ENCODE results near the gene ZC3H11A.

ZC3H11A gene

DNA sequence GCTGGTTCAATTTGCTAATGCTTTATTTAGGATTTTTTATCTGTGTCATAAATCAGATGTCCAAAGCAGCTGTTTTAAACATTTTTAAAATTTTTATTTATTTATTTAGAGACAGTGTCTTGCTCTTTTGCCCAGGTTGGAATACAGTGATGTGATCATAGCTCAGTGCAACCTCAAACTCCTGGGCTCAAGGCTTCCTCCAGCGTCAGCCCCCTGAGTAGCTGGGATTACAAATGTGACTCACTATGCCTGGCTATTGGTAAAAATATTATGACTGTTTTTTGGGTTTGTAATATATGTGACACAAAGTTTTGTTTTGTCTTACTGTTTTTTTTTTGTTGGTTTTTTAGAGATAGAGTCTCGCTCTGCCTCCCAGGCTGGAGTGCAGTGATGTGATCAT, 11.8 kb downstream of the ZC3H11A start:
- DNase-seq (ENCODE audit: extremely low spot score) = no peak
- TF ChIP-seq SUZ12 (IDR thresholded peaks at IDR 0.05) = no peak
- TF ChIP-seq ELF4 (IDR thresholded peaks at IDR 0.05) = no peak
- TF ChIP-seq ZNF384 (IDR thresholded peaks at IDR 0.05) = no peak
- TF ChIP-seq SP1 (IDR thresholded peaks at IDR 0.05) = no peak
- TF ChIP-seq, protein P1, sequence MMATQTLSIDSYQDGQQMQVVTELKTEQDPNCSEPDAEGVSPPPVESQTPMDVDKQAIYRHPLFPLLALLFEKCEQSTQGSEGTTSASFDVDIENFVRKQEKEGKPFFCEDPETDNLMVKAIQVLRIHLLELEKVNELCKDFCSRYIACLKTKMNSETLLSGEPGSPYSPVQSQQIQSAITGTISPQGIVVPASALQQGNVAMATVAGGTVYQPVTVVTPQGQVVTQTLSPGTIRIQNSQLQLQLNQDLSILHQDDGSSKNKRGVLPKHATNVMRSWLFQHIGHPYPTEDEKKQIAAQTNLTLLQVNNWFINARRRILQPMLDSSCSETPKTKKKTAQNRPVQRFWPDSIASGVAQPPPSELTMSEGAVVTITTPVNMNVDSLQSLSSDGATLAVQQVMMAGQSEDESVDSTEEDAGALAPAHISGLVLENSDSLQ (IDR thresholded peaks at IDR 0.05) = no peak
- TF ChIP-seq ARNT (IDR thresholded peaks at IDR 0.05) = no peak
- no peak for TF ChIP-seq NFRKB (IDR thresholded peaks at IDR 0.05)
- TF ChIP-seq HDGF (IDR thresholded peaks at IDR 0.05; ENCODE audit: borderline replicate concordance) = no peak
- no peak for TF ChIP-seq LEF1 (IDR thresholded peaks at IDR 0.05; ENCODE audit: borderline replicate concordance)
- TF ChIP-seq FOXM1 (IDR thresholded peaks at IDR 0.05; ENCODE audit: borderline replicate concordance) = no peak
- TF ChIP-seq TARDBP (IDR thresholded peaks at IDR 0.05) = no peak
- TF ChIP-seq L3MBTL2 (conservative IDR thresholded peaks at IDR 0.05) = no peak
- ChIA-PET POLR2A (no interaction called here), CTCF (no interaction called here)

DNA sequence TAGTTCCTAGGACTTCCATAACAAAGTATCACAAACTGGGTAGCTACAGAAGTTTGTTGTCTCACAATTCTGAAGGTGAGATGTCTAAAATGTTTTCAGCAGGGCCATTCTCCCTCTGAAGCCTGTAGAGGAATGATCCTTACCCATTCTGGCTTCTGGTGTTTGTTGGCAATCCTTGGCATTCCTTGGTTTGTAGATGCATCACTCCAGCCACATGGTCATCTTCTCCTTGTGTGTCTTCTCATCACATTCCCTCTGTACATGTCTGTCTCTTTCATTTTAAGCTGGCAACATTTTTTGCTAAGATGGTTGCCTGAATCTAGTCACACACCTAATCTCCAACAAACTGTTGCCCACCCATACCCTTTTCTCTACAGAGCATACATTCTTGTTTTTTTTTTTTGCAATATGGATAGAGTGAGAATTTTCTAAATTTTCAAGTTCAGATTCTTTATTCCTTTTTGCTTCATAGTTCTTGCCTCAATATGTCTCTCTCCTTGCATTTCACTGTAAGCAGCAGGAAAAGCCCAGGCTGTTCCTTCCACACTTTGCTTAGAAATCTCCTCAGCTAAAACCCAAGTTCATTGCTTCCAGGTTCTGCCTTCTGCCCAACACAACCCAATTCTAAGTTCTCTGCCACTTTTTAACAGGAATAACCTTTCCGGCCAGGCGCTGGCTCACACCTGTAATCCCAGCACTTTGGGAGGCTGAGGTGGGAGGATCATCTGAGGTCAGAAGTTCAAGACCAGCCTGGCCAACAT, 18.3 kb downstream of the ZC3H11A start:
- TF ChIP-seq TARDBP (IDR thresholded peaks at IDR 0.05) (no peak), FOXK2 (IDR thresholded peaks at IDR 0.05) (no peak), BHLHE40 (IDR thresholded peaks at IDR 0.05; ENCODE audit: borderline replicate concordance) (no peak), CTBP1 (IDR thresholded peaks at IDR 0.05; ENCODE audit: borderline replicate concordance) (no peak), ZNF384 (IDR thresholded peaks at IDR 0.05) (no peak), FOXA1 (IDR thresholded peaks at IDR 0.05) (no peak), FOXM1 (IDR thresholded peaks at IDR 0.05; ENCODE audit: borderline replicate concordance) (no peak), SP1 (IDR thresholded peaks at IDR 0.05) (no peak), ELF4 (IDR thresholded peaks at IDR 0.05) (no peak), L3MBTL2 (conservative IDR thresholded peaks at IDR 0.05) (no peak), LEF1 (IDR thresholded peaks at IDR 0.05; ENCODE audit: borderline replicate concordance) (no peak), HDGF (IDR thresholded peaks at IDR 0.05; ENCODE audit: borderline replicate concordance) (no peak), NFRKB (IDR thresholded peaks at IDR 0.05) (no peak), ARNT (IDR thresholded peaks at IDR 0.05) (no peak), SUZ12 (IDR thresholded peaks at IDR 0.05) (no peak)
- TF ChIP-seq, protein P1 (IDR thresholded peaks at IDR 0.05) = no peak
- ChIA-PET POLR2A (no interaction called here), CTCF (no interaction called here)
- DNase-seq (ENCODE audit: extremely low spot score) = no peak

DNA sequence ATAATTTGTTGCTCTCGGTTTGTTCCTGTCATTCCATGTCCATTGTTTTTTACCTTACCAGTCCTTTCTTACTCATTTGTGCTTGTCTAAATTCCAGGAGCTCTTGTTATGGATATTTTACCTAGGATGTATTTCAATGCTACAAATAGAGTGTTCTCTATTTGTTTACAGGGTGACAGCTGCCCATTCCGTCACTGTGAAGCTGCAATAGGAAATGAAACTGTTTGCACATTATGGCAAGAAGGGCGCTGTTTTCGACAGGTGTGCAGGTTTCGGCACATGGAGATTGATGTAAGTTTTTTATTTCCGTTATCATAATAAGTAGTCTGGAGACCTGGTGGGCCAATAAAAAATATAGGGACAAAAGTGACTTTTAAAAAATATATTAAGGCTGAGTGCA, 23.0 kb downstream of the ZC3H11A start:
- TF ChIP-seq CTBP1 (IDR thresholded peaks at IDR 0.05; ENCODE audit: borderline replicate concordance) = no peak
- no peak for TF ChIP-seq HDGF (IDR thresholded peaks at IDR 0.05; ENCODE audit: borderline replicate concordance)
- TF ChIP-seq FOXK2 (IDR thresholded peaks at IDR 0.05) = no peak
- TF ChIP-seq L3MBTL2 (conservative IDR thresholded peaks at IDR 0.05) = no peak
- TF ChIP-seq NFRKB (IDR thresholded peaks at IDR 0.05) = no peak
- TF ChIP-seq TARDBP (IDR thresholded peaks at IDR 0.05) = no peak
- TF ChIP-seq FOXM1 (IDR thresholded peaks at IDR 0.05; ENCODE audit: borderline replicate concordance) = no peak
- no peak for TF ChIP-seq ARNT (IDR thresholded peaks at IDR 0.05)
- no peak for TF ChIP-seq ELF4 (IDR thresholded peaks at IDR 0.05)
- TF ChIP-seq FOXA1 (IDR thresholded peaks at IDR 0.05) = no peak
- no peak for TF ChIP-seq SUZ12 (IDR thresholded peaks at IDR 0.05)
- DNase-seq (ENCODE audit: extremely low spot score) = no peak
- CTCF ChIA-PET = no interaction called here
- POLR2A ChIA-PET = no interaction called here

DNA sequence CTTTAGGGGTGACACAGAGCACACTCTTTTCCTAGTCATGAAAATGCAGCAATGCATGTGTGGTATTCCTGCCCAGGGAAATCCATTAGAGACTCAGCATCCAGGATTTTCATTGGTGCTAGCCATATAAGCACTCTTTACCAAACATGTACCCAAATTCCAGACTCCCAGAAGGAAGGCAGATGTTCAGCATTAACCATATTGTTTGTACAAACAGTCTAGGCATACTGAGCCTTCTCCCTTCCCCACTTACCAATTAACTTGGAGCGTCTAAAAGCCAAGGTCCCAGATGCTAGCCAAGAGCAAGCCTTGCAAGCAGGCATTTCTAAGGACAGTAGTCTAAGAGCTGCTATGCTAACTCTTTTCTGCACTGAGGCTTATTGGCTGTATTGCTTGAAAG, 27.9 kb downstream of the ZC3H11A start:
- POLR2A ChIA-PET = no interaction called here
- TF ChIP-seq L3MBTL2 (conservative IDR thresholded peaks at IDR 0.05) (no peak), FOXA1 (IDR thresholded peaks at IDR 0.05) (no peak), BHLHE40 (IDR thresholded peaks at IDR 0.05; ENCODE audit: borderline replicate concordance) (no peak), ZNF384 (IDR thresholded peaks at IDR 0.05) (no peak), SUZ12 (IDR thresholded peaks at IDR 0.05) (no peak), ARNT (IDR thresholded peaks at IDR 0.05) (no peak), ELF4 (IDR thresholded peaks at IDR 0.05) (no peak), TARDBP (IDR thresholded peaks at IDR 0.05) (no peak), FOXM1 (IDR thresholded peaks at IDR 0.05; ENCODE audit: borderline replicate concordance) (no peak)
- no peak for DNase-seq (ENCODE audit: extremely low spot score)
- CTCF ChIA-PET = no interaction called here

DNA sequence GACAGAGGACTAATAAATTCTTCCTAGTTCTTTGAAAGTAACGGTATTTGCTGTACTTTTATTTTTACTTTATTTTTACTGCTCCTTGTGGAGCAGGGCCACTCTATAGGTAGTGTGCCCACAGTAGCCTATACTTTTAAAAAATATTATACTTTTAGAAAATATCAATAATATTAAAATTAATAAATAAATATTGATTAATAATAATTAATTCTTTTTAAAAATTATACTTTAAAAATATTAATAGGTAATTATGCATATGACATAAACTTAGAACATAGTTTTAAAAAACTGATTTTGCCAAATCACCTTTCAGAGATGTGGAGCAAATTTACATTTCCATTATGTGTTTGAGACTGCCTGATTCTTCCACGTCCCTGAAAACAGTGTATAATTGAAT, 30.8 kb downstream of the ZC3H11A start:
- ChIA-PET POLR2A (no interaction called here), CTCF (no interaction called here)
- TF ChIP-seq HDGF (IDR thresholded peaks at IDR 0.05; ENCODE audit: borderline replicate concordance) (no peak), CTBP1 (IDR thresholded peaks at IDR 0.05; ENCODE audit: borderline replicate concordance) (no peak), TARDBP (IDR thresholded peaks at IDR 0.05) (no peak), L3MBTL2 (conservative IDR thresholded peaks at IDR 0.05) (no peak), ELF4 (IDR thresholded peaks at IDR 0.05) (no peak), NFRKB (IDR thresholded peaks at IDR 0.05) (no peak), SUZ12 (IDR thresholded peaks at IDR 0.05) (no peak)
- TF ChIP-seq, protein P1 (IDR thresholded peaks at IDR 0.05) = no peak
- no peak for DNase-seq (ENCODE audit: extremely low spot score)

DNA sequence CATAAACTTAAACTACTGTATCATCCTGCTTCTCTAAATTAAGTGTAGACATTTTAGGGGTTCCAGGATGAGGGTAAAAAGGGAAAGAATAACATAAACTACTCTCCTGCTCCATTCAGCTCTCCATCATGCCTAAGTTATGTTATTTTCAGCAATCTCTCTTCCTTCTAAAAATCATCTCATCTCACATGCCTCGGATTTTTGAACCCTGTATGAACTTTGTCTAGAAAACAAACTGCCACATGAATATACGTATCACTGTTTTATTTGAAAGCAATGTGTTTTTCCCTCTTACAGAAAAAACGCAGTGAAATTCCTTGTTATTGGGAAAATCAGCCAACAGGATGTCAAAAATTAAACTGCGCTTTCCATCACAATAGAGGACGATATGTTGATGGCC, 32.6 kb downstream of the ZC3H11A start:
- ChIA-PET POLR2A (no interaction called here), CTCF (no interaction called here)
- TF ChIP-seq FOXA1 (IDR thresholded peaks at IDR 0.05) = no peak
- TF ChIP-seq BHLHE40 (IDR thresholded peaks at IDR 0.05; ENCODE audit: borderline replicate concordance) = no peak
- no peak for TF ChIP-seq ARNT (IDR thresholded peaks at IDR 0.05)
- TF ChIP-seq L3MBTL2 (conservative IDR thresholded peaks at IDR 0.05) = no peak
- TF ChIP-seq SUZ12 (IDR thresholded peaks at IDR 0.05) = no peak
- TF ChIP-seq HDGF (IDR thresholded peaks at IDR 0.05; ENCODE audit: borderline replicate concordance) = no peak
- TF ChIP-seq, protein P1 (IDR thresholded peaks at IDR 0.05) = no peak
- TF ChIP-seq FOXK2 (IDR thresholded peaks at IDR 0.05) = no peak
- no peak for TF ChIP-seq TARDBP (IDR thresholded peaks at IDR 0.05)
- no peak for TF ChIP-seq FOXM1 (IDR thresholded peaks at IDR 0.05; ENCODE audit: borderline replicate concordance)
- TF ChIP-seq ELF4 (IDR thresholded peaks at IDR 0.05) = no peak
- no peak for TF ChIP-seq SP1 (IDR thresholded peaks at IDR 0.05)
- TF ChIP-seq NFRKB (IDR thresholded peaks at IDR 0.05) = no peak
- no peak for TF ChIP-seq LEF1 (IDR thresholded peaks at IDR 0.05; ENCODE audit: borderline replicate concordance)
- no peak for TF ChIP-seq CTBP1 (IDR thresholded peaks at IDR 0.05; ENCODE audit: borderline replicate concordance)
- no peak for TF ChIP-seq ZNF384 (IDR thresholded peaks at IDR 0.05)
- no peak for DNase-seq (ENCODE audit: extremely low spot score)
